GM21576 (cell line): ENCODE data around the gene MISP.
"Not testable (repeated sequence)": the region's sequence is repeated elsewhere in the genome, so short reads cannot be mapped to it uniquely, and the experiment has no call there.

Source experiments
- ATAC-seq: cut with Tn5 transposase; IDR thresholded peaks from one replicate; pipeline ENCODE4 v1.9.1; 2021; ENCODE audit warnings: mild to moderate bottlenecking, moderate library complexity; ENCODE audit not compliant: unreplicated experiment

Gene MISP

DNA sequence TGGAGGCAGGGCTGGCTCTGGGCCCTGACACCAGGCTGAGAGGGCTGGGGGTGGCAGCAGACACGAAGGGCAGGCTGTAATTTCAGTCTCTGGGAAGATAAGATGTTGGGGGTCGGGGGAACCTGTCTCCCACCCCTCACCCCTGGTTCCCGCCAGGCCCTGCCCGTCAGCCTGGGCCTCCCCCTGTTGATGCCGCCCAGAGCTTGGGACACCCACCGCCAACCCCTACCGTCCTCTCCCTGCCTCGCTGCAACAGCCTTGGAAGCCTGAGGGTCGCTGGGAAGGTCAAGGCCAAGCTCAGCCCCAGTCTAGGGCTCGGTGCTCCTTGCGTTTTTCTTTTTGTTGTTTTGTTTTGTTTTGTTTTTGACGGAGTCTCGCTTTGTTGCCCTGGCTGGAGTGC, 27.7 kb upstream of the MISP start:
- no peak for ATAC-seq

DNA sequence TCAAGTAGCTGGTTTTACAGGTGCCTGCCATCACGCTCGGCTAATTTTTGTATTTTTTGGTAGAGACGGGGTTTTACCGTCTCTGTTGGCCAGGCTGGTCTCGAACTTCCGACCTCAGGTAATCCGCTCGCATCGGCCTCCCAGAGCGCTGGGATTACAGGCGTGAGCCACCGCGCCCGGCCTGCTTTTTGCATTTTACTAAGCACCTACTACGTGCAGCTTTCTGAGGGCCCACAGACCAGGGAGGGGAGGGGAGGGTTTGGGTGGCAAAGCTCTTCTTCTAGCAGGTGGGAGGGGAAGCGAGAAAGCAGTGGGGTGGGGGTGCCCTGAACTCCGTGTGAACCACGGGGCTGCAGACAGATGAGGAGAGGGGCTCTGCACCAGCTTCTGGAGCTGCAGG, 27.2 kb upstream of the MISP start:
- no peak for ATAC-seq

DNA sequence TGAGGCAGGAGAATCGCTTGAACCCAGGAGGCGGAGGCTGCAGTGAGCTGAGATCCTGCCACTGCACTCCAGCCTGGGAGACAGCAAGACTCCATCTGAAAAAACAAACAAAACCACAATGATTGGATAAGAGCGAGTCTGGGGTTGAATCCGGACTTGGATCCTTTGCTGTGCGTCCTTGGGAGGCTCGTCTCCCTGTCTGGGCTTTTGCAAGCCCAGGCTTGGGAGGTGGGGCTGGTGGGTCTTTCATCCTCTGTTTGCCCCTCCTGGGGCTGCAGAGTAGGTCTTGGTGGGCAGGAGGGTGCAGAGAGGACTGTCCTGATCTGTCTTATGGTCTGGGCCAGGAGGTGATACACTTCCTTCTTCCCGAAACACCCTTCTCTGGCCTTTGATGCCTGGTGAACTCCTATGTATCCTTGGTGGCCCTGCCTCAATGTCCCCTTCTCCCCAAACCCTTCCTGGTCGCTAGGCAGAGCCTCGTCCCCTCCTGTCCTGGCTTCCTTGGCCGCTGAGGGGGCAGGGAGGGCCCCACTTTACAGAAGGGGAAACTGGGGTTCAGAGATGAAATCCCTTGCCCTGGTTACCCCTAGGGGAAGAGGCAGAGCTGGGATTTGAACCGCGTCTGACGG, 25.3 kb upstream of the MISP start:
- ATAC-seq, result no peak

DNA sequence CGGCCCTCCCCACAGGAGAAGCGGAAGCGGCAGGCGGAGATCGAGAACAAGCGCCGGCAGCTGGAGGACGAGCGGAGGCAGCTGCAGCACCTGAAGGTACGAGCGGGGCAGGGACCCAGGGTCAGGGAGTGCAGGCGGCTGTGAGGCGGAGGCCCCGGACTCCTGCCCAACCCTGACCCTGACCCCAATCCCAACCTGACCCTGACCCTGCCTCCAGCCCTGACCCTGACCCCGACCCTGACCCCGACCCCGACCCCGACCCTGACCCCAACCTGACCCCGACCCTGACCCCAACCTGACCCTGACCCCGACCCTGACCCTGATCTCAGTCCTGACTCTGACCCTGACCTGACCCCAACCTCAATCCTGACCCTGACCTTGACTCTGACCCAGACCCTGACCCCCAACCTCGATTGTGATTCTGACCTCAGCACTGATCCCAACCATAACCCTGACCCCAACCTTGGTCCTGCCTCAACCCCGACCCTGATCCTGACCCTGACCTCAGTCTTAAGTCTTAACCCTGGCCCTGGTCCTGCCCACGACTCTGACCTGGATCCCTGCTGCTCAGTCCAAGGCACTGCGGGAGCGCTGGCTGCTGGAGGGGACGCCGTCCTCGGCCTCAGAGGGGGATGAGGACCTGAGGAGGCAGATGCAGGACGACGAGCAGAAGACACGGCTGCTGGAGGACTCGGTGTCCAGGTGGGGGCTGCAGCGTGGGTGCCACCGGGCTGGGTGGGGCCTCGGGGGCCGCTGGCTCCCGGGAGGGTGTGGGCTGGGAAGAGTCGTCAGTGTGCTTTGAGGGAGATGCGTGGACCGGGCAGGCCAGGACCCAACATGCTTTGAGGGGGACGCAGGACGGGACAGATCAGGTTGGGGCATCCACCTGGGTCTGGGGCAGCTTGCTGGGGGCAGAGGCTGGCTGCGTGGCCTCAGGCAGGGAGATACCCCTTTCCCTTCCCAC, 23.6 kb upstream of the MISP start:
- no peak for ATAC-seq

DNA sequence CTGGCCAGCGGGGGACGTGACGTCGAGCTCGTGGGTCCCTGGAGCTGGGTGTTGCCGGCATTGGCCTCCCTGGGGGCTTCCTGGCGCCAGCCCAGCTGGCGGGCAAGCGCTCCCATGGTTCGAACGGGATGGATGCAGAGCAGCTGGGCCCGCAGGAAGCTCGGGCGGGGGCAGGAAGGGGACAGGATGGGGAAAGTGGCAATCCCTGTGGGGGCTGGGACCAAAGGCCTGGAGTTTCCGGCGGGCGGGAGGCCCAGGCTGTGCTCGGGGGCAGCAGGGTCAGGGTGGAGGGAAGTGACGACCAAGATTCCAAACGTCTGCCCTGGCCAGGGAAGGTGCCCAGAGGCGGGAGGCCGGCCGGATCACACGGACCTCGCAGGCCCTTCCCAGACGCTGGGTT, 22.9 kb upstream of the MISP start:
- no peak for ATAC-seq

DNA sequence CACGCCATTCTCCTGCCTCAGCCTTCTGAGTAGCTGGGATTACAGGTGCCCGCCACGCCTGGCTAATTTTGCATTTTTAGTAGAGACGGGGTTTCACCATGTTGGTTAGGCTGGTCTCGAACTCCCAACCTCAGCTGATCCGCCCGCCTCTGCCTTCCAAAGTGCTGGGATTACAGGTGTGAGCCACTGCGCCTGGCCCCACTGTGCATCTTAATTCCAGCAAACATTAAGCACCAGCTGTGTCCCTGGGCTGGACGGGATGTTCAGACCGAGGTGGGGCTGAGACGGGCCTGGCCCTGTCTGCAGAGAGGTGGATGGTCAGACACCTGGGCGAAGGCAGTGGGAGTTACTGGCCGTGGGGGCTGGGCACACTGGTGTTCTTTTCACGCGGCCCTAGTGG, 21.3 kb upstream of the MISP start:
- not testable (repeated sequence) for ATAC-seq

DNA sequence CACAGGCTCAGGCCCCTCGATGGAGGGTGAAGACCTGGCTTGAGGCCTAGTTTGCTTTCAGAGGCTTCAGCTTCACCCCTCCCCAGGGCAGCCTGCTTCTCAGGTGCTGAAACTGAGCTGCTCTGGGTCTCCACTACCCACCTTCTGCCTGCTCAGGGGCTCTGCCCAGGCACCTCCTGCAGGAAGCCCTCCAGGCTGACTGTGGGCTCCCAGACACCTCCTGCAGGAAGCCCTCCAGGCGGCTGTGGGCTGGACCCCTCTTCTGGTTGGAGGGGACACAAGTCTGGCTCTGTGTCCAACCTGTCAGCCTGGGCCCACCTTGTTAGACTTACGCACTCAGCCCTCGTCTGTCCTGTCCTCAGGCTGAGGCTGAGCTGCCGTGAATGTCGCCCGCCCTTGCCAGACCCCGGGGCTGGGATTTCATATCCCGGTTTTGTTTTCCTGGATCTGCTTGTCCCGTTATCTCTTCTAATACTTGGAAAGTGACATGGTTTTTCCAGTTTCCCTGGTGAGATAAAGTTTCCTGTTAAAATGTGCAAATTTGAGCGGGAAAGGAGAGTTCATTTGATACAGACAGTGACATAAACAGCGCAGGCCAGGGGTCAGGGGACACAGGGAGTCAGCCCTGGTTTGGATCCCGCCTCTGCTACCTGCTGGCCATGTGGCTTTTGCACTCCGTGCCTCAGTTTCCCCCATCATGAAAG, 20.8 kb upstream of the MISP start:
- no peak for ATAC-seq

DNA sequence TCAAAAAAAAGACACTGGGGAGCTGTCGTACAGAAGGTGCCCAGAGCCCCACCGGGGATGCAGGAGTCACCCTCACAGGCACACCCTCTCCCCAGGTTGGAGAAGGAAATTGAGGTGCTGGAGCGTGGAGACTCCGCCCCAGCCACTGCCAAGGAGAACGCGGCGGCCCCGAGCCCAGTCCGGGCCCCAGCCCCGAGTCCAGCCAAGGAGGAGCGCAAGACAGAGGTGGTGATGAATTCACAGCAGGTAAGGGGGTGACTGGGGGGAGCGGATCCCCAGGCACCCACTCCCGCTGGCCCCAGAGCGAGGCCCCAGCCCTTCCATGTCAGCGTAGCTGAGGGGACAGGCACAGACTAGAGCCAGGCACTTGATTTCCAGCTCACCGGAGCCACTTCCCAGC, 19.9 kb upstream of the MISP start:
- ATAC-seq, result no peak

DNA sequence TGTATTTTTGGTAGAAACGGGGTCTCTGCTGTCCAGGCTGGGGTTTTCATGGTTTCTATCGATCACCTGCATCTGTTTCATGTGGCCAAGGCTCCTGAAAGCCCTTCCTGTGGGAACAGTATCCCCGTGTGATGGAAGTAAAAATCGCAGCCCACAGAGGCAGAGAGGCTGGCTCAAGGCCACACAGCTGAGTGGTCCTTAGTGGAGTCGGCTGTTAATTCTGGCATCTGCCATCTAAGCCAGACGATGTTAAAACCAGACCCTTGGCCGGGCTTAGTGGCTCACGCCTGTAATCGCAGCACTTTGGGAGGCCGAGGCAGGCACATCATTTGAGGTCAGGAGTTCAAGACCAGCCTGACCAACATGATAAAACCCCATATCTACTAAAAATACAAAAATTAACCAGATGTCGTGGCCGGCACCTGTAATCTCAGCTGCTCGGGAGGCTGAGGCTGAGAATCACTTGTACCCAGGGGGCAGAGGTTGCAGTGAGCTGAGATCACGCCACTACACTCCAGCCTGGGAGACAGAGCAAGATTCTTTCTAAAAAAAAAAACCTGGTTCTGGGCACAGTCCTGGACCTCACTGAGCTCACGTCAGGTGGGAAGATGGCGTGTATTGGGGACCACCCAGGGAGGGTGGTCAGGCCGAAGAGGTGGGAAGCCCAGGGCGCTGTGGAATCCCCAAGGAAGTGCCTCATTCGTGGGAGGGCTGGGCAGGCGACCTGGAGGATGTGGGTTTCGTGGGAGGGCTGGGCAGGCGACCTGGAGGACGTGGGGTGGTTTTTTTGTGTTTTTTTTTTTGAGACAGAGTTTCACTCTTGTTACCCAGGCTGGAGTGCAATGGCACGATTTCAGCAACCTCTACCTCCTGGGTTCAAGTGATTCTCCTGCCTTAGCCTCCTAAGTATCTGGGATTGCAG, 18.5 kb upstream of the MISP start:
- no peak for ATAC-seq

DNA sequence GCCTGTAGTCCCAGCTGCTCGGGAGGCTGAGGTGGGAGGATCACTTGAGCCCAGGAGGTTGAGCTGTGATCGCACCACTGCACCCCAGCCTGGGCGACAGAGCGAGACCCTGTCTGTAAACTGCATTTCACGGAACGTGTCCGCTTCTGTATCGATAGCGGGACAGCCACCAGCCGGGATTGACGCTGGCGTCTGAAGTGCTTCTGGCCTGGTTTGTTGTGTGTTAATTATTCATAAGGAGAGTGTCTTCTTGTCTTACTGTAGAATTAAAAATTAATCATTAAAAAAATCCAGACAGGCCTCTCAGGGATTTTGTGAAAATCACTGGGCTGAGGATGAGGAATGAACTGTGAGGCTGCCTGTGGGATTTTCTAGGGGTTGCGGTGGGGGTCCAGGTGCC, 16.2 kb upstream of the MISP start:
- ATAC-seq, result no peak

DNA sequence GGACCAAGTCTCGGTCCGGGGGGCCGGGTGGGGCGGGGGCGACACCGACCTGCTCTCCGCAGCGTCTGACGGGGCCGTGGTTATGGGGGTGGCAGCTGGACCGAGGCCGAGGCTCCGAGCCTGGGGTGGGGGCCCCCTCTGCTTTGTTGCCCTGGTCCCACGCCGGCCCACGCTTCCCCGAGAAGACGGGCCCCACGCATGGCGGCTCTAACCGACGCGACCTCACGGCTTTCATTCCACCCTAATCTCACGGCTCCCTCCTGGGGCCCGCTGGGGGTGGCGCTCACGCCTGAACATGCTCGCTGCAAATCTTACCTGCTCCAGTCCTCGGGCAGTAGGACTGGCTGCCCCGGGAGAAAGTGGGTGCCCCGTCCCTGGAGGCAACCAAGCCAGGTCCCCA, 14.8 kb upstream of the MISP start:
- ATAC-seq, result no peak

DNA sequence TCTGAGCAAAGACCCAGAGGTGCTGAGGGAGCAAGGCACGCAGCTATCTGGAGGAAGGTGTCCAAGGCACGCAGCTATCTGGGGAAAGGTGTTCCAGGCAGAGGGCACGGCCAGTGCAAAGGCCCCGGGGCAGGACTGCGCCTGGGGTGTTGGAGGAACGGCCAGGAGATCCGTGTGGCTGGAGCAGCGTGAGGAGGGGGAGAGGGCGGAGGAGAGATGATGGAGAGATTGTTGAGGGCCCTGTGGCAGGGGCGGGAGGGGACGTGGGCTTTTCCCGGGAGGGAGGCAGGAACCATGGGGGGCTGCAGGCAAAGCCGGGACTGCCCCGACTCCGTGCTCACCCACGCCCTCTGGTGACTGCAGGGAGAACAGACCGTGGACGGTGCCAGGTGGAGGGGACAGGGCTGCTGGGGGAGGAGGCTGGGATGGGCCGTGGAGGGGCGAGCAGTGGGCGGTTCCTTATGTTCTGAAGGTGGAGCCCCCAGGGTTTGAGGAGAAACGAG, 13.3 kb upstream of the MISP start:
- ATAC-seq, result no peak

DNA sequence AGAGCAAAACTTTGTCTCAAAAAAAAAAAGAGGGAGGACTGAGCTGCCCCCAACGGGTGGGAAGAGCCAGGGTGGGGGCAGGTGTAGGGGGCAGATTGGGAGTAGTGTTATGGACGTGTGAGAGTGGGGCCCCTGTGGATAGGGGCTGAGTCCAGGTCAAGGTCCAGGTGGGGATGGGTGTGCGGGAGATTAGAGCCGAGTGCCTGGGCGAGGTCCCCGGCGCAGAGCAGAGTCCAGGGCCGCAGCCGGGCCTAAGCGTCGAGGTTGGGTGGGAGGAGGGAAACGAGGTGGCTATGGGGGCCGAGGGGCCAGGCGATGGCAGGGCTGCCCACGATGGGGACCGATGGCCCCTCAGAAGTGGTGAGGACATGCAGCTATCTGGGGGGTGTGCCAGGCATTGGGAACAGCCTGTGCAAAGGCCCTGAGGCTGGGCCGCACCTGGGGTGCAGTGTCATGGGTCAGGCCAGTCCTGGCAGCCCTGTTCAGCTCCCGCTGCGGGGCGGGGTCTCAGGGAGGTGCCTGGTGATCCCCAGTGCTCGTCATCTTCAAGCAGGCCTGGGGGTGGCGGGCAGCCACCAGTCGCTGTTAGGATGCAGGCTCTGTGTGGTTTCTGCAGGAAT, 12.3 kb upstream of the MISP start:
- no peak for ATAC-seq

DNA sequence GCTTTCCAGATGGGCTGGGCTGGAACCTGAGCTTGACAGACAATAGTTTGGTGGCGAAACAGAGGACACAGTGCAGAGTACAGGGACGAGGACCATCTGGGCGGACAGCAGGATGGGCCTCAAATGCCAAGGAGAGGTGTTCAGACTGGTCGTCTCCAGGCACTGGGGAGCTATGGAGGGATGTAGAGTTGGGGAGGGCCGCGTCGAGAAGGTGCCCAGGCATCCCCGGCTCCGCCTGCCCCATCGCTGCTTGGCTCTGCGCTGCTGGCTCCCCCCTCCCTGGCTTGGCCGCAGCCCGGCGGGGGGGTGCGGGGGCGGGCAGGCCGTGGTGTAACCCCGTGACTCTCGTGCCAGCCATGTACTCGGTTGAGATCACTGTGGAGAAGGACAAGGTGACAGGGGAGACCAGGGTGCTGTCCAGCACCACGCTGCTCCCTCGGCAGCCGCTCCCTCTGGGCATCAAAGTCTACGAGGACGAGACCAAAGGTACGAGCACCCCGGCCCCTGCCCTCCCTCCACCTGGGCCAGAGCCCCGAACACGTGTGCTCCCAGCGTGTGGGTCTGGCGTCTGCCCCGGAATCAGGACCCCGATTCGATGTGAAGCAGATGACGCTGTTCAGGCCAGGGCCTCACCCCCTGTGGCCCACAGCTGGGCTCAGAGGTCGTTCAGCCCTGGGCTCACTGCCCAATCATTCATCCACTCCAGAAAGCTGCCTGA, 10.8 kb upstream of the MISP start:
- ATAC-seq, result no peak

DNA sequence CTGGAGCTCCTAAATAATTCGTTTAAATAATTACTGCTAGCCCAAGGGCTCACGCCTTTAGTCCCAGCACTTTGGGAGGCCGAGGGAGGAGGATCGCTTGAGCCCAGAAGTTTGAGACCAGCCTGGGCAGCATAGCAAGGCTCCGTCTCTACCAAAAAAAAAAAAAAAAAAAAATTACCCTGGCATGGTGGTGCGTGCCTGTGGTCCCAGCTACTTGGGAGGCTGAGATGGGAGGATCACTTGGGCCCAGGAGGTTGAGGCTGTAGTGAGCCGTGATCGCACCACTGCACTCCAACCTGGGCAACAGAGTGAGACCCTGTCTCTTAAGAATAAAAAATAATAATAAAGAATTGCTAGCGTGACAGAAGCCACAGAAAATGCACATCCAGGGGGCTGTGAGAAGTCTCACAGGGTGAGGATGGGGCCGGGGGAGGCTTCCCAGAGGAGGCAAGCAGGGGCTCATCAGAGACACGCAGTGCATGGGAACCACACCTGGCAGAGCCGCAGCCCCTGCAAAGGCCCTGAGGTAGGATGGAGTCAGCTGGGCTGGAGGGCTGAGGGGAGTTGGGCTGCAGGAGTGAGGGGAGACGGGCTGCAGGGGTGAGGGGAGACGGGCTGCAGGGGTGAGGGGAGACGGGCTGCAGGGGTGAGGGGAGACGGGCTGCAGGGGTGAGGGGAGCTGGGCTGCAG, 10.0 kb upstream of the MISP start:
- not testable (repeated sequence) for ATAC-seq

DNA sequence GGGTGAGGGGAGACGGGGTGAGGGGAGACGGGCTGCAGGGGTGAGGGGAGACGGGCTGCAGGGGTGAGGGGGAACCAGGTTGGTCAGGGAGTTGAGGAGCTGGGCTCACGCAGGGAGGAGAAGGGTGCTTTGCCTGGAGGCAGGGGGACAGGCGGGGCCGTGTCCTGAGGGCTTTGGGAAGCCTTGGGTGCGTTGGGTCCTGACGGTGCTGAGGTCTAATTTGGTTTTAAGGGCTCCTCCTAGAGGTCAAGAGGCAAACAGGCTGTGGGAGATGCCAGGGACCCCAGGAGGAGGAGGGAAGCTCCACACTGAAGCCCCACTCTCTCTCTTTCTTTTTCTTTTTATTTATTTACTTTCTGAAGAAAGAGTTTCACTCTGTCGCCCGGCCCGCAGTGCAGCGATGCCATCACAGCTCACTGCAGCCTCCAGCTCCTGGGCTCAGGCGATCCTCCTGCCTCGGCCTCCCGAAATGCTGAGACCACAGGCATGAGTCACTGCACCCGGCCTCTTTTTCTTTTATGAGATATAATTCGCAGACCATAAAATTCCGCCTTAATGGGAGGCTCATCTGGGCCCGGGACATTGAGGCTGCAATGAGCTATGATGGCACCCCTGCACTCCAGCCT, 9.3 kb upstream of the MISP start:
- ATAC-seq, result no peak

DNA sequence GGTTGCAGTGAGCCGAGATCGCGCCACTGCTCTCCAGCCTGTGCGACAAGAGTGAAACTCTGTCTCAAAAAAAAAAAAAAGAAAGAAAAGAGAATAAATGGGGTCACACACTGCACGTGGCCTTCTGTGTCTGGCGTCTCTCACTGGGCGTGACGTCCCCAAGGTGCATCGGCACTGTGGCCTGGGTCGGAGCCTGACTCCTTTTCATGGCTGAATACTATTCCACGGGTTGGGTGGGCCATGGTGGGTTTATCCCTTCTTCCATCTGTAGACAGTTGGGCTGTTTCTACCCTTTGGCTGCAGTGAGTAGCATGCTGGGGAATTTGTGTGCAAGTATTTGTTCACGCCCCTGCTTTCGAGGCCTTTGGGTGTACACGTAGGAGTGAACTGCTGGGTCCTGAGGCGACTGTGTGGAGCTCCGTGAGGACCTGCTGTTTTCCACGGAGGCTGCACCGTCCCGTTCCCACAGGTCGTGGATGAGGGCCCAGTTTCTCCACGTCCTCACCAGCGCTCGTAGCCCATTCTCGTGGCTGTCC, 8.3 kb upstream of the MISP start:
- no peak for ATAC-seq

DNA sequence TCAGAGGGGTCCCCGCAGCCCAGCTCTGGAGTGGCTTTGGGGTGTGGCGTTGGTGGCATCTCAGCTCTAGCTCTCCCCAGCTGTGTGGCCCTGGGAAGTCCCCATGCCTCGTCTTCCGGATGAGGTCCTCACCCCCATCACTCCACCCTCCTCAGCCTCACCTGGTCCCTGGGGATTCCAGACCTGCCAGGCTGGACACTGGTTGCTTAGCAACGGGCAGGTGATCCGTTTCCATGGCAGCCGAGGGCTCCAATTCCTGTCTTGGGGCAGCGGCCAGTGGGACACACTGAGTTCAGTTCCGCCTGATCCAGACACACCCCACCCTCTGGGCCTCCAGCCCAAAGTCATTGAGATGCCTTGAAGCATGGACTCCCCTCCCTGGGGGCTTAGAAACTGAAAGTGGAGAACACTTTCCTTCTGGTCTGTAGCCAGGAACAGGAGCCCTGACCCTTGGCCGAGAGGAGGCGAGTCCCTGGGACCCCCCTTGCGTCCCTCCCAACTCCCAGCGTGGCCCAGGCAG, 7.7 kb upstream of the MISP start:
- ATAC-seq, result no peak
